Measurements from ENCODE around the gene SPIRE2. TPM values are rescaled to one million over a fixed set of nuclear protein-coding genes. Genes with fewer than 3 reads are reported as not detected.
A peak's percentile ranks its signal among the peaks of the same experiment; 100 is the strongest.

SPIRE2 gene
- total and polyA plus RNA-seq, 9 of the 15 experiments (the other 6 are each of a cell fraction or from before 2014, with no cell fraction given), result 0.70 to 7.5 (median 4.6) TPM

DNA sequence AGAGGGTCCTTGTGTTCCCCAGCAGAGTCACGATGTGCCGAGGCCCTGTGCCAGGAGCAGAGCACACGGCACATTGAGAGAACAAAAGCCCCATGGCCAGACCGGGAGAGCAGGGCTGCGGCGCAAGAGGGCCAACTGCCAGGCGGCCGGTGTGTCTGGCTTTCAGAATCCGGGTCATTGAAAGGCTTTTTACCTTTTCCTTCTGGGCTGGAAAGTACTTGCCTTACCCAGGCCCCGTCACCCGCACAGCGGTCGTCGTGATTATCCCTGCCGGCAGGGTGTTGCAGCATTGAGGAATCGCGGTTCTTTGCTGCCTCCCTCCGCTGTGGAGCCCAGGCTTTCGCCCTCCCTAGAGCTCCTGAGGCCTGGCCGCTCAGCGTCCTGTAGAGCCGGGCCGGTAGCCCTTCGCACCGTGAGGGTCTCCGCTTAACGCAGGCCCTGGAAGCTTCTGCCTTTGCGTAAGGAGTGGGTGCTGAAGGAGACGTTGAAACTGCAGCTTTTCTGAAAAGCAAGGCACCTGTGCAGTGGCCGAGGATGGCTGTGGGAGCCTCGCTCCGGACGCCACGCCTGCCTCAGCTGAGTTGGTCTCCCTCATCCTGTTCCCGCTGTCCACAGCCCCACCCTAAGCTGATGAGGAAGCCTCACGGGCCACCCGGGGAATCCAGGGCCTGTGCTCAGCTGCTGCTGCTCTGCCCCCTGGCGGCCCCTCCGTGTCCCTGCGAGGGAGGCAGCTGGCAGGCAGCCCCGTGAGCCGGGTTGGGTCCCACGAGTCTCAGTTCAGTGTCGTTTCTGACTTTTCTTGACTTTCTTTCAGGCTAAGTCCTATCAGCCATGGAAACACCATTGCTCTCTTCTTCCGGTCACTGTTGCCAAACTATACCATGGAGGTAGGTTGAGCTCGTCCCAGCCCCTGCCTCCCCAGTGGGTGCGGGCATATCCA is 81.8 kb downstream of the SPIRE2 start (continued):
- TF ChIP-seq, protein P1, sequence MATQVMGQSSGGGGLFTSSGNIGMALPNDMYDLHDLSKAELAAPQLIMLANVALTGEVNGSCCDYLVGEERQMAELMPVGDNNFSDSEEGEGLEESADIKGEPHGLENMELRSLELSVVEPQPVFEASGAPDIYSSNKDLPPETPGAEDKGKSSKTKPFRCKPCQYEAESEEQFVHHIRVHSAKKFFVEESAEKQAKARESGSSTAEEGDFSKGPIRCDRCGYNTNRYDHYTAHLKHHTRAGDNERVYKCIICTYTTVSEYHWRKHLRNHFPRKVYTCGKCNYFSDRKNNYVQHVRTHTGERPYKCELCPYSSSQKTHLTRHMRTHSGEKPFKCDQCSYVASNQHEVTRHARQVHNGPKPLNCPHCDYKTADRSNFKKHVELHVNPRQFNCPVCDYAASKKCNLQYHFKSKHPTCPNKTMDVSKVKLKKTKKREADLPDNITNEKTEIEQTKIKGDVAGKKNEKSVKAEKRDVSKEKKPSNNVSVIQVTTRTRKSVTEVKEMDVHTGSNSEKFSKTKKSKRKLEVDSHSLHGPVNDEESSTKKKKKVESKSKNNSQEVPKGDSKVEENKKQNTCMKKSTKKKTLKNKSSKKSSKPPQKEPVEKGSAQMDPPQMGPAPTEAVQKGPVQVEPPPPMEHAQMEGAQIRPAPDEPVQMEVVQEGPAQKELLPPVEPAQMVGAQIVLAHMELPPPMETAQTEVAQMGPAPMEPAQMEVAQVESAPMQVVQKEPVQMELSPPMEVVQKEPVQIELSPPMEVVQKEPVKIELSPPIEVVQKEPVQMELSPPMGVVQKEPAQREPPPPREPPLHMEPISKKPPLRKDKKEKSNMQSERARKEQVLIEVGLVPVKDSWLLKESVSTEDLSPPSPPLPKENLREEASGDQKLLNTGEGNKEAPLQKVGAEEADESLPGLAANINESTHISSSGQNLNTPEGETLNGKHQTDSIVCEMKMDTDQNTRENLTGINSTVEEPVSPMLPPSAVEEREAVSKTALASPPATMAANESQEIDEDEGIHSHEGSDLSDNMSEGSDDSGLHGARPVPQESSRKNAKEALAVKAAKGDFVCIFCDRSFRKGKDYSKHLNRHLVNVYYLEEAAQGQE (IDR thresholded peaks at IDR 0.05; ENCODE audit: borderline replicate concordance), result peak; percentile 43; the same call in 1 of the 2 replicates
- TF ChIP-seq, protein P1 (CRISPR knock-in tag; IDR thresholded peaks at IDR 0.05; ENCODE audit: low read depth), result no peak
- TF ChIP-seq TAF15 (IDR thresholded peaks at IDR 0.05; ENCODE audit: low read depth, low read length) (no peak), RFX7 (CRISPR knock-in tag; IDR thresholded peaks at IDR 0.05) (no peak), ZNF3 (CRISPR knock-in tag; IDR thresholded peaks at IDR 0.05) (no peak), SETDB1 (IDR thresholded peaks at IDR 0.05; ENCODE audit: low read length) (no peak), FOXP1 (CRISPR knock-in tag; IDR thresholded peaks at IDR 0.05) (no peak), ZNF764 (CRISPR knock-in tag; IDR thresholded peaks at IDR 0.05; ENCODE audit: low read depth) (no peak), BHLHE40 (IDR thresholded peaks at IDR 0.05; ENCODE audit: low read length) (peak; percentile 68), DPF2 (IDR thresholded peaks at IDR 0.05) (no peak), MED1 (CRISPR knock-in tag; IDR thresholded peaks at IDR 0.05; ENCODE audit: borderline replicate concordance) (no peak), HCFC1 (IDR thresholded peaks at IDR 0.05; ENCODE audit: low read depth, low read length) (peak; percentile 31; the same call in 1 of the 2 replicates)
- TF ChIP-seq, protein P2, sequence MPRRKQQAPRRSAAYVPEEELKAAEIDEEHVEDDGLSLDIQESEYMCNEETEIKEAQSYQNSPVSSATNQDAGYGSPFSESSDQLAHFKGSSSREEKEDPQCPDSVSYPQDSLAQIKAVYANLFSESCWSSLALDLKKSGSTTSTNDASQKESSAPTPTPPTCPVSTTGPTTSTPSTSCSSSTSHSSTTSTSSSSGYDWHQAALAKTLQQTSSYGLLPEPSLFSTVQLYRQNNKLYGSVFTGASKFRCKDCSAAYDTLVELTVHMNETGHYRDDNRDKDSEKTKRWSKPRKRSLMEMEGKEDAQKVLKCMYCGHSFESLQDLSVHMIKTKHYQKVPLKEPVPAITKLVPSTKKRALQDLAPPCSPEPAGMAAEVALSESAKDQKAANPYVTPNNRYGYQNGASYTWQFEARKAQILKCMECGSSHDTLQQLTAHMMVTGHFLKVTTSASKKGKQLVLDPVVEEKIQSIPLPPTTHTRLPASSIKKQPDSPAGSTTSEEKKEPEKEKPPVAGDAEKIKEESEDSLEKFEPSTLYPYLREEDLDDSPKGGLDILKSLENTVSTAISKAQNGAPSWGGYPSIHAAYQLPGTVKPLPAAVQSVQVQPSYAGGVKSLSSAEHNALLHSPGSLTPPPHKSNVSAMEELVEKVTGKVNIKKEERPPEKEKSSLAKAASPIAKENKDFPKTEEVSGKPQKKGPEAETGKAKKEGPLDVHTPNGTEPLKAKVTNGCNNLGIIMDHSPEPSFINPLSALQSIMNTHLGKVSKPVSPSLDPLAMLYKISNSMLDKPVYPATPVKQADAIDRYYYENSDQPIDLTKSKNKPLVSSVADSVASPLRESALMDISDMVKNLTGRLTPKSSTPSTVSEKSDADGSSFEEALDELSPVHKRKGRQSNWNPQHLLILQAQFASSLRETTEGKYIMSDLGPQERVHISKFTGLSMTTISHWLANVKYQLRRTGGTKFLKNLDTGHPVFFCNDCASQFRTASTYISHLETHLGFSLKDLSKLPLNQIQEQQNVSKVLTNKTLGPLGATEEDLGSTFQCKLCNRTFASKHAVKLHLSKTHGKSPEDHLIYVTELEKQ (CRISPR knock-in tag; IDR thresholded peaks at IDR 0.05), result no peak
- TF ChIP-seq, protein P3, sequence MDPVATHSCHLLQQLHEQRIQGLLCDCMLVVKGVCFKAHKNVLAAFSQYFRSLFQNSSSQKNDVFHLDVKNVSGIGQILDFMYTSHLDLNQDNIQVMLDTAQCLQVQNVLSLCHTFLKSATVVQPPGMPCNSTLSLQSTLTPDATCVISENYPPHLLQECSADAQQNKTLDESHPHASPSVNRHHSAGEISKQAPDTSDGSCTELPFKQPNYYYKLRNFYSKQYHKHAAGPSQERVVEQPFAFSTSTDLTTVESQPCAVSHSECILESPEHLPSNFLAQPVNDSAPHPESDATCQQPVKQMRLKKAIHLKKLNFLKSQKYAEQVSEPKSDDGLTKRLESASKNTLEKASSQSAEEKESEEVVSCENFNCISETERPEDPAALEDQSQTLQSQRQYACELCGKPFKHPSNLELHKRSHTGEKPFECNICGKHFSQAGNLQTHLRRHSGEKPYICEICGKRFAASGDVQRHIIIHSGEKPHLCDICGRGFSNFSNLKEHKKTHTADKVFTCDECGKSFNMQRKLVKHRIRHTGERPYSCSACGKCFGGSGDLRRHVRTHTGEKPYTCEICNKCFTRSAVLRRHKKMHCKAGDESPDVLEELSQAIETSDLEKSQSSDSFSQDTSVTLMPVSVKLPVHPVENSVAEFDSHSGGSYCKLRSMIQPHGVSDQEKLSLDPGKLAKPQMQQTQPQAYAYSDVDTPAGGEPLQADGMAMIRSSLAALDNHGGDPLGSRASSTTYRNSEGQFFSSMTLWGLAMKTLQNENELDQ (CRISPR knock-in tag; IDR thresholded peaks at IDR 0.05; ENCODE audit: borderline replicate concordance), result no peak

Data from K562 (cell line).